NT2/D1 (cell line): ENCODE results near the gene CNOT2.

Experiments used
- SUZ12 ChIP-seq: IDR thresholded peaks from 2 replicates; pipeline ENCODE4 v1.6.1; 2011; ENCODE audit not compliant: insufficient read length, insufficient read depth; ENCODE audit errors: extremely low read depth
- YY1 ChIP-seq: IDR thresholded peaks from 2 replicates; pipeline ENCODE4 v1.6.1; 2011; ENCODE audit not compliant: insufficient read length, insufficient read depth
- ZNF274 ChIP-seq: IDR thresholded peaks from 2 replicates; pipeline ENCODE4 v1.6.1; 2011; ENCODE audit warnings: mild to moderate bottlenecking, low read depth, low read length

DNA sequence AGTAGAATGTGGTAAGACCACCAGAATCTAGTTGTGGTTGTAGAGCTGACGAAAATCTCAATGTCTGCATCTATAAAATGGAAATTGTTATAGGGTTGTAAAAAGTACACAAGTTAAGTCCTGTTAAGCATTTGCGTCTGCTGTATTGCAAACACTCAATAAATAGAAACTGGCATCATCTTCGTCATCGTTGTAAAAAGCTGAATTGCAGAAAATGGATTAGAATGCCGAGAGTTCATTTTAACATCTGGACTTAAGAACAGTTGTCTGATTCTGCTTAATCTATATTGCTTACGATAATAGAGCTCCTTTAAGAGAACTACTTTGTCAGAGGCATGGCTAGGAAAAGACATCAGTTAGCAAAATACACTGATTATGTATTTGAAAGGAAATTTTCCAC is 156.1 kb downstream of the CNOT2 start:
- TF ChIP-seq ZNF274 (no peak), SUZ12 (no peak), YY1 (no peak)
